Left cardiac atrium (tissue), 4 donors: ENCODE data around the gene ZNF747. TPM values are rescaled to one million over a fixed set of nuclear protein-coding genes. Genes with fewer than 3 reads are reported as not detected.
A peak's percentile ranks its signal among the peaks of the same experiment; 100 is the strongest.

Experiments used
- ATAC-seq, 2 donors: fragments of 200-7000 bp; cut with Tn5 transposase; one replicate each; pipeline ENCODE4 v1.9.1; 2020; ENCODE audit warnings: mild to moderate bottlenecking in 2 of 2, moderate library complexity in 2 of 2
- DNase-seq: peaks from one replicate; pipeline ENCODE4 v3.0.0-alpha.2; 2020
- intact Hi-C, 2 donors: fragments of 100-400 bp; cut with DNase I; formaldehyde crosslinking; loops; one replicate each; pipeline versions ENCODE4 v1.14.1 to v1.15.1; 2022 to 2023
- microRNA-seq, 2 donors: library from miRNA; unstranded; fragments of <30 nt; microRNA quantifications; one replicate each; pipeline ENCODE4 v1.2.0, GENCODE V29; 2020
- total RNA-seq, 2 donors: library from RNA; stranded (reverse); fragmentation: NEBNext Ultra II Directional; extraction: Animal tissue kit (Norgen Biotek cat#: 25700); gene quantifications; one replicate each; pipeline ENCODE4 v1.2.1, GENCODE V29; 2021
- donor health status: DM: no; HTN: yes; CAD: no.
- donor health status: DM: no; HTN: yes; CAD: no; lungs with severe emphysema.
- donor health status: DM: yes; HTN: yes; CAD: no.
- donor health status: Dilated cardiomyopathy.

Gene ZNF747
- total RNA-seq, 2 donors from 2014 or later: 8.0 to 8.2 TPM

GRCh38 chr16:30491744-30492308 lies 42.8 kb downstream of the ZNF747 start:
- DNase-seq (no peak), ATAC-seq (peak; percentile 41 to 80)
- intact Hi-C loops: no loop called here

- DNase-seq: no peak
- intact Hi-C loops: no loop called here
Observed at GRCh38 chr16:30491229-30491628, 43.4 kb downstream of the ZNF747 start.

GRCh38 chr16:30490210-30490609 lies 44.4 kb downstream of the ZNF747 start:
- no peak for DNase-seq
- ATAC-seq: peak in 1 of 2 donors; percentile 70
- intact Hi-C loops: no loop called here

More at GRCh38 chr16:30491229-30491628, 43.4 kb downstream of the ZNF747 start:
- no peak for ATAC-seq

GRCh38 chr16:30488764-30489605 lies 45.7 kb downstream of the ZNF747 start:
- DNase-seq: no peak
- ATAC-seq: no peak
- intact Hi-C loops: no loop called here

GRCh38 chr16:30485818-30486436 lies 48.7 kb downstream of the ZNF747 start:
- intact Hi-C loops: no loop called here
- DNase-seq (no peak), ATAC-seq (peak in 1 of 2 donors; percentile 63)

- intact Hi-C loops: no loop called here
- ATAC-seq: no peak
- no peak for DNase-seq
Observed at GRCh38 chr16:30484887-30485286, 49.8 kb downstream of the ZNF747 start.

- ATAC-seq: no peak
- intact Hi-C loops: no loop called here
- no peak for DNase-seq
Observed at GRCh38 chr16:30482366-30482765, 52.3 kb downstream of the ZNF747 start.

- intact Hi-C loops: no loop called here
- DNase-seq: no peak
- ATAC-seq: no peak
Observed at GRCh38 chr16:30481381-30481780, 53.3 kb downstream of the ZNF747 start.

Small RNAs within 50 kb of the gene (microRNA-seq; reads per million reads assigned to microRNA genes)
- gene MIR4518: 0 to 0.27 reads per million in 2 donors

Other genes with a start within 250 kb of the ZNF747 start
- gene CD2BP2, start 179.6 kb downstream of the ZNF747 start, total RNA-seq: 10 to 100 TPM; 35.5 to 47.8 TPM
- 10 to 100 TPM; 23.4 to 30.5 TPM for gene TBC1D10B, start 164.4 kb downstream of the ZNF747 start, total RNA-seq
- not detected for gene MYL11, start 160.1 kb downstream of the ZNF747 start, total RNA-seq
- 1 to 10 TPM; 2.0 to 3.4 TPM for gene SEPTIN1, start 152.3 kb downstream of the ZNF747 start, total RNA-seq
- gene ZNF48, start 139.4 kb downstream of the ZNF747 start, total RNA-seq: 1 to 10 TPM; 5.4 to 6.4 TPM
- gene ZNF771, start 127.3 kb downstream of the ZNF747 start, total RNA-seq: 1 to 10 TPM; 5.9 to 6.2 TPM
- 10 to 100 TPM; 35.1 to 35.5 TPM for gene DCTPP1, start 104.8 kb downstream of the ZNF747 start, total RNA-seq
- gene SEPHS2, start 89.0 kb downstream of the ZNF747 start, total RNA-seq: 10 to 100 TPM; 32.8 to 44.7 TPM
- gene ITGAL, start 62.1 kb downstream of the ZNF747 start, total RNA-seq: 1 to 10 TPM; 3.3 to 3.9 TPM
- 10 to 100 TPM; 46.4 to 55.5 TPM for gene ZNF768, start 8.3 kb downstream of the ZNF747 start, total RNA-seq
- gene ZNF764, start 23.5 kb upstream of the ZNF747 start, total RNA-seq: 1 to 10 TPM; 5.7 to 8.7 TPM
- gene ZNF688, start 36.9 kb upstream of the ZNF747 start, total RNA-seq: 10 to 100 TPM in 1 of 2 donors, 1 to 10 TPM in 1; 7.9 to 12.5 TPM
- 1 to 10 TPM; 8.2 to 9.8 TPM for gene ZNF785, start 50.8 kb upstream of the ZNF747 start, total RNA-seq
- 1 to 10 TPM; 5.2 to 6.6 TPM for gene ZNF689, start 75.5 kb upstream of the ZNF747 start, total RNA-seq
- gene PRR14, start 116.1 kb upstream of the ZNF747 start, total RNA-seq: 10 to 100 TPM; 23.7 to 24.0 TPM
- 10 to 100 TPM; 29.5 to 37.2 TPM for gene FBRS, start 123.6 kb upstream of the ZNF747 start, total RNA-seq
- gene SRCAP, start 164.3 kb upstream of the ZNF747 start, total RNA-seq: 10 to 100 TPM; 42.3 to 45.9 TPM
- gene PHKG2, start 213.6 kb upstream of the ZNF747 start, total RNA-seq: 10 to 100 TPM; 17.8 to 18.6 TPM
- 1 to 10 TPM in 1 of 2 donors, under 1 TPM in 1; 0.52 to 1.1 TPM for gene CFAP119, start 227.2 kb upstream of the ZNF747 start, total RNA-seq
- gene RNF40, start 227.5 kb upstream of the ZNF747 start, total RNA-seq: 10 to 100 TPM; 41.2 to 72.1 TPM